Activated T-helper 1 cell treated with anti-CD3 and anti-CD28 coated beads, Interleukin-12 subunit alpha, Interleukin-12 subunit beta, Interleukin-2, Interleukin-4 antibody, amounts not matched to agents 30 ng/mL and 10 ng/mL and 1 ng/mL, durations not matched to agents 14 hours and 24 hours and 36 hours (primary cell): ENCODE results near the gene VAMP2. TPM values are rescaled to one million over a fixed set of nuclear protein-coding genes. Genes with fewer than 3 reads are reported as not detected.

Experiments
- DNase-seq: peaks from one replicate; pipeline ENCODE4 v3.0.0; 2021; ENCODE audit warnings: low spot score
- H3K27ac Mint-ChIP-seq: one replicate; pipeline ENCODE4 v1.8.0; 2021; ENCODE audit warnings: mild to moderate bottlenecking, mixed read lengths
- H3K27me3 Mint-ChIP-seq: one replicate; pipeline ENCODE4 v1.8.0; 2022; ENCODE audit warnings: mild to moderate bottlenecking, moderate library complexity, mixed read lengths; ENCODE audit not compliant: insufficient read depth
- H3K36me3 Mint-ChIP-seq: one replicate; pipeline ENCODE4 v1.8.0; 2021; ENCODE audit warnings: low read depth, mixed read lengths
- H3K4me1 Mint-ChIP-seq: one replicate; pipeline ENCODE4 v1.8.0; 2021; ENCODE audit warnings: low read depth, mixed read lengths
- H3K4me3 Mint-ChIP-seq: one replicate; pipeline ENCODE4 v1.8.0; 2021; ENCODE audit warnings: mild to moderate bottlenecking, moderate library complexity, mixed read lengths
- H3K9me3 Mint-ChIP-seq: one replicate; pipeline ENCODE4 v1.8.0; 2021; ENCODE audit warnings: mixed read lengths
- intact Hi-C: fragments of 100-400 bp; cut with micrococcal nuclease; formaldehyde crosslinking; loops from one replicate; pipeline ENCODE4 v1.15.1; 2024
- total RNA-seq: library from RNA; stranded (reverse); gene quantifications from 2 replicates; pipeline ENCODE4 v1.2.3, GENCODE V29; 2022

The VAMP2 gene
- total RNA-seq, 1 donor from 2014 or later, result 55.9 TPM

DNA sequence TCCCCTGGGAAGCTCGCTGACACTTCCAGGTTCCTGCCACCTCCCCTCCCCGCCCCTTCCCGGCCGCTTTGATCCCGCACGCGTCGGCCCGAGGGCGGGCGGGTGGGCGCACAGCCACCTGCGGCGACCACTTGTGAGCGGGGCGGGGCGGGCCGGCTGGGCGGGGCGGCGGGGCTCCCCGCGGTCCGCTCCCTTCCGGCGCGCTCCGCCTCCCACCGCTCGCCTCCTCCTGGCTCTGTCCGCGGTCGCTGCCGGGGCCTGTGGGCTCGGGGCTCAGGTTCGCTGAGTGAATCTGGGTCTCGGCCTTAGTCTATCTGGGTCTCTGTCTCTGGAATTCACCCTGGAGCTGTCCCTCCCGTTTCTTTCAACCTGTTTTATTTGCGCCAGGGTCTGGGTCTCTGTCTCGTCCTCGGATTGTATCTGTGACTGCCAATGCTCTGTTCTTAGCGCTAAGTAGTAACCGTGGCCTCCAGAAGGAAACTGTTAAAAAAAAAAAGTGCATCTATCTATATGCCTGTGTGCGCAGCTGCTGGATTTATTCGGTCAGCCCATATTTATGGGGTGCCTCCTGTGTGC is 36.2 kb downstream of the VAMP2 start:
- peak; percentile 47 for DNase-seq
- Mint-ChIP-seq H3K4me1 (peaks cover 40% of the 10 kb centered on the region), H3K27ac (peak overlapping the region; percentile 97), H3K4me3 (peak overlapping the region; percentile 91), H3K27me3 (peaks cover 51% of the 10 kb centered on the region), H3K9me3 (no peaks in the 10 kb centered on the region), H3K36me3 (peaks cover 5% of the 10 kb centered on the region)
- intact Hi-C loops, result loop anchor here (1.0 to 10.0 kb wide), 4 partner anchors 12 to 618 kb away; partner anchors contain the start of gene CCDC42

DNA sequence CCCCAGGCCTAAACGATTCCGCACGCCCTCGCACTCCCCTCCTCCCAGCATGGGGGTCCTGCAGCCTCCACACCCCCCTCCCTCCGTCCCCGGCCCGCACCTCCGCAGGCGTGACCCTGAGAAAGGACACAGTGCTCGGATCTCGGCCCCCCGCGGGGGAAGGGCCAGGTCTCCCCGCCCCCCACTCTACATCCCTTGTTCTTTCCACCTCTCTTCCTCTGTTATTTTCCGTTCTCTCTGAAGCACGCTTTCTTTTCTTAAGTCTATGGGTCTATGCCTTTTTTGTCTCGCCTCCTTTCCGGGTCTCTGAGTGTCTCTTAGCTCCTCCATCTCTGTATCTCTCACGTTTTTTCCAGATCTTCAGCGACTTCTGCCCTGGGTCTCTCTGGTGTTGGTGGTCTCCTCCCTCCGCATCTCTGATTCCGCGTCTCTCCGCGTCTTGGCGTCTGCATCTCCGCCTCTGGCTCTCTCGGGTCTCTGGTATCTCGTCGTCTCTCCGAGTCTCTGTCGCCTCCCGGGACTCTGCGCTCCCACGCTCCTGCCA is 36.7 kb downstream of the VAMP2 start:
- Mint-ChIP-seq H3K27me3 (peaks cover 49% of the 10 kb centered on the region), H3K4me1 (peaks cover 42% of the 10 kb centered on the region), H3K4me3 (peak overlapping the region; percentile 91), H3K36me3 (peaks cover 5% of the 10 kb centered on the region), H3K9me3 (no peaks in the 10 kb centered on the region), H3K27ac (peak overlapping the region; percentile 97)
- intact Hi-C loops, result loop anchor here (1.0 to 10.0 kb wide), 7 partner anchors 12 to 619 kb away; partner anchors contain the start of gene CCDC42
- DNase-seq, result no peak

DNA sequence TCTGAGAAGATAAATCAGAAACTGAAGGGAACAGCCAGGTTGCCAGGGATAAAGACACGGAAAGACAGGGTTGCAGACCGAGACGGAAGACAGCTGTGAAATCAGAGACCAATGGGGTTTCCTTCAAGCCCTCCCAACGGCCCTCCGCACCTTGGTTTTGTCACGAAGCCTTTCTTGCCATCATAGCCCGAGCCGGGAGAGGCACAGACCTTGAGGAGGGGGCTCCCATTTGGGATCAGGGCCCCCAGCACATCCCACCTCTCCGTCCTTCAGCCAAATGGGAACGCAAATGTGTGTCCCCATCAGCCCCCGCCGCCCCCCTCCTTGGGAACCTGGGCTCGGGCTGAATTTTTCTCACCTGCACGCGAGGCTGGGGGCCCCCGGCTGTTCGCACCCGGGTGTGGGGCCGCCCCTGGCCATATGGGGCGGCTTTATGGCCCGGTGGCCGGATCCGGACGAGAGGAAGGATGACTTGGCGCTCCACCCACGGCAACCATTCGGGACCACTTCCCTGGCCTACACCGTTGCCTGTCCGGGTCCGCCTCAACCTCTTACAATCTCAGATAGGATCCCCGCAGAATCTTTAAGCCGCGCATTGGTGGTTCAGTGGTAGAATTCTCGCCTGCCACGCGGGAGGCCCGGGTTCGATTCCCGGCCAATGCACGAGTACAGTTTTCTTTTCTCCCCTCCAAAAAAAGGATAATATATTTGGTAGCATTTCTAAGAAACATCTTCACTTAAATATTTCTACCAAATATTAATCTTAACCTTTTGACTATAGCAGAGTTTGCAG is 37.4 kb downstream of the VAMP2 start:
- peak; percentile 79 for DNase-seq
- intact Hi-C loops, result loop anchor here (1.0 to 10.0 kb wide), 4 partner anchors 48 to 619 kb away; partner anchors contain the start of gene CCDC42
- H3K9me3 Mint-ChIP-seq, result no peaks in the 10 kb centered on the region
- peaks cover 5% of the 10 kb centered on the region for H3K36me3 Mint-ChIP-seq
- peak overlapping the region; percentile 97 for H3K27ac Mint-ChIP-seq
- H3K27me3 Mint-ChIP-seq, result peaks cover 52% of the 10 kb centered on the region
- H3K4me3 Mint-ChIP-seq, result peak overlapping the region; percentile 91
- H3K4me1 Mint-ChIP-seq, result peaks cover 49% of the 10 kb centered on the region

DNA sequence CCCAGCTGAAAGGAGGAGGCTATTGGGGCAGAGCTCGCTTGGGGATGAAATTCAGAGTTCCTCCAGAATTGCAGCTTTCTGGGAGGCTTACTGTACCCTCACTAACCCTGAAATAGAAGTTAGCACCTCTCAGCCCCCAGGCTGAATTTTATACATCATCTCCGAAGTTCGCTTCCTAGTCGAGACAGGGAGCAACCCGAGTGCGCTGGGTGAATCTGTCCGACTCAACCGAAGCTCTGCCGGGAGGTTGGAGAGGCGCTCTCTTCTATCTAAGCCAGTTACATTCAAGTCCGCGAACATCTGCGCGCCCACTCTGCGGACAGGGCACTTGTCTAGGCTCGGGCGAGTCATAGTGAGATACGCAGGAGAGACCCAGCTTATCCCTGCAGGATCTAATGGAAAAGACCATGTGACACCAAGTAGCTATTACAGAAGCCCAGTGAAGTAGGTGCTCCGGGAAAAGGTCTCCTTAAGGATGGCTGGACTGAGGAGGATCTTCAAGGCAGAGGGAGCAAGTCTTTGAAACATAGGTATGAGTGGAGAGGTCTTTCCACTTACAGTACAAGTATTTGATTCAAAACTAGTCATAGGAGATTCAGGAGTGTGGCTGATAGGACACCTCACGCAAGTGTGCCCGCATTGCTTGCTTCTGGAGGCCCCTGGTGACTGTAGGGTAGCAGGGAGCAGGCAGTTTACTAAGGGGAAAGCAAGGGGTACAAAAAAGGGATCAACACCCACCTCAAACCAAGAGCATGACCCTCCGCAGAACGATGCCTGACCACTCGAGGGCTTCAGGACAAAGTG is 38.2 kb downstream of the VAMP2 start:
- Mint-ChIP-seq H3K4me3 (peak overlapping the region; percentile 91), H3K4me1 (peaks cover 57% of the 10 kb centered on the region), H3K27me3 (peaks cover 47% of the 10 kb centered on the region), H3K9me3 (no peaks in the 10 kb centered on the region), H3K27ac (peak overlapping the region; percentile 97), H3K36me3 (peaks cover 5% of the 10 kb centered on the region)
- intact Hi-C loops, result loop anchor here (1.0 to 10.0 kb wide), 5 partner anchors 49 to 620 kb away; partner anchors contain the start of gene CCDC42
- DNase-seq, result no peak

DNA sequence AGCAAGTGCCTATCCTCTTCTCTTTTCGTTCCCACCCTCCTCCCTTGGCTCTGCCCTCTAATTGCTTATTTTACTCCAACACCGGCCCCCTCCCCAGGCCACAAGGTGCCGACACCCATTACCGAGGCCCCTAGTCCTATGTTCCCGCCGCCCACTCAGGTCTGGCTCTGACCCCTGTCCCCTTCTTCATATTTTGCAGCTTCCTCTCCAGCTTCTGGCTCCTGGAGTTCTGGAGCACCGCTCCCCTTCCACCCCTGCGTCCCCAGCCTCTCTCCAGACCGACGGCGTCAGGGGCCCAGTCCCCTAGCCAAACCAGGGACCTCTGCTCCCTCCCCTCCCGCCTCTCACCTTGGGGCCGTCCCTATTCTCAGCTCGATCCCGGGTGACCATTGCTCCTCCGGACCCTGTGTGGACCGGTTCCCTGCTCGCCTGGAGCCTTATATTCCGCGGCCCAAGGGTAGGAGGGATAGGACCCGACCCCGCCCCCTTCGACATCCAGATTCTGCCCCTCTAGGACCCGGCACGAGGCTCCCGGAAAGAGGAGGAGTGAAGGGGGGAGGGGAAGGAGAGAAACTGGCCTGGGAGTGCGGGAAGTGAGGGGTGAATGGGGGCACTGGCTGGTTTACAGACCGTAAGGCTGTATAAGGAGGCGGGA is 38.9 kb downstream of the VAMP2 start, which contains the start of gene HES7:
Gene HES7, minus strand, starts transcription at position 412 of the 655 bp plus-strand sequence. Its CDS starts 22 bp downstream, at position 390.
- no peak for DNase-seq
- peak within 1 kb of the TSS; percentile 91 for H3K4me3 Mint-ChIP-seq
- H3K27ac Mint-ChIP-seq, result peak within 1 kb of the TSS; percentile 97
- H3K9me3 Mint-ChIP-seq, result no peaks in the 10 kb centered on the region
- H3K4me1 Mint-ChIP-seq, result peaks cover 63% of the 10 kb centered on the region
- H3K36me3 Mint-ChIP-seq, result peaks cover 5% of the 10 kb centered on the region
- intact Hi-C loops, result loop anchor here (2.0 to 10.0 kb wide), 3 partner anchors 177 to 621 kb away; partner anchors contain the start of gene CCDC42
- peaks cover 50% of the 10 kb centered on the region for H3K27me3 Mint-ChIP-seq

DNA sequence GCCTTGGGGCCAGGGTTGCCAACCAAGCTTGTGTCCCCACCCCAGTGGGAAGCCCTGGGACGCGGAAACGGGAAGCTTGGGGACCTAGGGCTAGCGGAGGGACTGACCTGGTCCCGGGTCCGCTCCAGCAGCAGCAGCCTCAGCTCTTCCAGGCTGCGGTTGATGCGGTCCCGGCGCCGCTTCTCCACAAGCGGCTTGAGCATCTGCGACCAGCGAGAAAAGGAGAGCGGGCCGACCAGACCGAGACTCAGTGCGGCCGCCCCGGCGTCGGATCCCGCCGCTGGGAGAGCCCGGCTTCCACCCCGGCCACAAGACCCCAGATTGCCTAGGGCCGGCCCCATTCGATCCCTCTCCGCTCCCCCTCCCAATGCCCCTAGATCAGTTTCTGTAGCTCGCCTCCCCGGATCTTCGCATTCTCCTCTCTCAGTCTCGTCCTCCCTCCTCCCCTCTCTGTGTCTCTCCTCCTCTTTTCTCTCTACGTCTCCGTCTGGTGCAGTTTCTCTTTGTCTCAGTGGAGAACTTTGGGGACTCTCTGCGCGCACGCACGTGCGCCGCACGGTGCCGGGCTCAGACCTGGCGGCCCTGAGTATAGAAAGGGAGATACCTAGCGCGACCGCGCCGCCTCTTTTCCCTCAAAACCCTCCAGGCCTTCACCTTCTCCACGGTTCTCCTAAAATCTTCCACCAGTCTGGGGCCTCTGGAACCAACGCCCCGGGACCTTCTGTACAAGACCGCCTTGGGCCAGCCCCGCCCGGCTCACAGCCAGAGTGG is 39.6 kb downstream of the VAMP2 start:
- peak; percentile 33 for DNase-seq
- Mint-ChIP-seq H3K36me3 (peaks cover 5% of the 10 kb centered on the region), H3K4me3 (peak overlapping the region; percentile 91)

DNA sequence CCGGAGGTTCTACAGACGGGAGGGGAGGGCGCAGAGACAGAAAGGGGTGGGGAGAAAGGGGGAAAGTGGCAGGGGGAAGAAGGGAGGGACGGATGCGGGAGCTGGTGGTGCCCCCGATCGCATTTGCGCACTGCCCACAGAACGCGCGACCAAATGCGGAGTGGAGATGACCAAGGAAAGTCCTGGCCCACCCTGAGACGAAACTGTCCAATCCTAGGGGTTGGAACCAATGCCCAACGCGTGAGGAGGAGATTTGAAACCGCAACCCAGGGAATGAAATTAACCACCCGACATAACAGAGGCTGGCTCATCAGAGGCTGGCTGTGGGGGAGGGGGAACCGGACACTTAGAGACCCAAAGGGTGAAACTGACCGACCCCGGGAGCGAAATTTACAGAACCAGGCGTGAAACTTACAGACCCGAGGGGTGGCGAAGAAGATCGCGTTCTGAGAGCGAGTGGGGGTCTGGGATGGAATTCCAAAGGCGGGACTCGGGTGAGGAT is 40.3 kb downstream of the VAMP2 start:
- H3K4me1 Mint-ChIP-seq, result peaks cover 76% of the 10 kb centered on the region
- peaks cover 58% of the 10 kb centered on the region for H3K27me3 Mint-ChIP-seq
- peak overlapping the region; percentile 91 for H3K4me3 Mint-ChIP-seq
- H3K9me3 Mint-ChIP-seq, result no peaks in the 10 kb centered on the region
- peaks cover 5% of the 10 kb centered on the region for H3K36me3 Mint-ChIP-seq
- no peak for DNase-seq
- no peak overlapping the region for H3K27ac Mint-ChIP-seq
- intact Hi-C loops, result loop anchor here (5.0 to 10.0 kb wide), 2 partner anchors 280 to 622 kb away; partner anchors contain the start of gene CCDC42

More for the DNA sequence above, 39.6 kb downstream of the VAMP2 start:
- H3K27ac Mint-ChIP-seq, result peak overlapping the region; percentile 73
- no peaks in the 10 kb centered on the region for H3K9me3 Mint-ChIP-seq
- peaks cover 54% of the 10 kb centered on the region for H3K27me3 Mint-ChIP-seq
- intact Hi-C loops, result loop anchor here (5.0 to 10.0 kb wide), 2 partner anchors 281 to 622 kb away; partner anchors contain the start of gene CCDC42
- peaks cover 70% of the 10 kb centered on the region for H3K4me1 Mint-ChIP-seq

DNA sequence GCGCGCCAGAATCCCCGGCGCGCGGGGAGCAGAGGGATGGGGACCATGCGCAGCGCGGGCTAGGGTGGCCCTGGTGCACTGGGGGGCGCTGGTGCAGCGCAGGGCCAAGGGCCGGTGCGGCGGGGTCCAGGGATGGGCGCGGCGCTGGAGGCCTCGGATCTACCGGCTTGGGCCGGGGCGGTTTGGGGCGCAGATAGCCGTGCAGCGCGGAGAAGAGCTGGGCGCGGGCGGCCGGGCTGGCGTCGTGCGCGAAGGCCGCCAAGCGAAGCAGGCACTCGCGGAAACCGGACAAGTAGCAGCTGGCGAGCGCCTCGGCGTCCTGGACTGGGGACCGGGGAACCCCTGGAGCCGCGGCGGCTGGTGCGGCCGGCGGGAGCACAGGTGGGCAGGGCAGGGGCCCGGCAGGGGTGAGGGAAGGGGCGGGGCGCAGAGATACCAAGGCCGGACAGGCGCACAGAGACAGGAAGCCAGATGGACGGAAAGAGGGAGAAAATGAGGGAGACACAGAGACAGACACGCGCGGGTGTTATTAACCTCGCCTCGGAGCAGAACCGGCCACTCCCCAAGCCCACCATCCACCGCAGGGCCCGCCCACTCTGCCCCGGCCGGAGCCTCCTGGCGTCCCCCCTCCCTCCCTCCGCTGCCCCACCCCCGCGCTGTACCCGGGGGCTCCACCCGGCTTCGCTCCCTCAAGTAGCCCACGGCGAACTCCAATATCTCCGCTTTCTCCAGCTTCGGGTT is 40.9 kb downstream of the VAMP2 start:
- Mint-ChIP-seq H3K4me3 (peak overlapping the region; percentile 91), H3K27me3 (peaks cover 56% of the 10 kb centered on the region), H3K9me3 (no peaks in the 10 kb centered on the region), H3K36me3 (peaks cover 5% of the 10 kb centered on the region), H3K27ac (no peak overlapping the region), H3K4me1 (peaks cover 71% of the 10 kb centered on the region)
- DNase-seq, result peak; percentile 40
- intact Hi-C loops, result loop anchor here (2.0 to 10.0 kb wide), 3 partner anchors 173 to 623 kb away; partner anchors contain the start of genes CCDC42 and SLC25A35

DNA sequence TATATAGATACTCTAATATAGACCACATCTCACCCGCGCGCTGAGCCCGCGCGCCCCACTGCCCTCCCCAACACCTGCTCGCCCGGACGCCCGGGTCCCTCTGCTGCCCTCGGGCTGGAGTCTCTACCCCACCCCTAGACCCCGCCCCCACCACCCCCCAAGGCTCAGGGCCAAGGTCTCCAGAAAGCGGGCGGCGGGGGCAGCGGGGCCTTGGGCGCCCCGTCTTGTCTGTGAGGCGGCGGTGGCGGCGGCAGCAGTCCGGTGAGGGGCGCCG is 41.4 kb downstream of the VAMP2 start:
- intact Hi-C loops, result loop anchor here (2.0 to 10.0 kb wide), 3 partner anchors 173 to 623 kb away; partner anchors contain the start of genes CCDC42 and SLC25A35
- DNase-seq, result no peak
- Mint-ChIP-seq H3K9me3 (no peaks in the 10 kb centered on the region), H3K4me1 (peaks cover 66% of the 10 kb centered on the region), H3K4me3 (peak overlapping the region; percentile 90), H3K27me3 (peaks cover 59% of the 10 kb centered on the region), H3K36me3 (peaks cover 5% of the 10 kb centered on the region), H3K27ac (no peak overlapping the region)

DNA sequence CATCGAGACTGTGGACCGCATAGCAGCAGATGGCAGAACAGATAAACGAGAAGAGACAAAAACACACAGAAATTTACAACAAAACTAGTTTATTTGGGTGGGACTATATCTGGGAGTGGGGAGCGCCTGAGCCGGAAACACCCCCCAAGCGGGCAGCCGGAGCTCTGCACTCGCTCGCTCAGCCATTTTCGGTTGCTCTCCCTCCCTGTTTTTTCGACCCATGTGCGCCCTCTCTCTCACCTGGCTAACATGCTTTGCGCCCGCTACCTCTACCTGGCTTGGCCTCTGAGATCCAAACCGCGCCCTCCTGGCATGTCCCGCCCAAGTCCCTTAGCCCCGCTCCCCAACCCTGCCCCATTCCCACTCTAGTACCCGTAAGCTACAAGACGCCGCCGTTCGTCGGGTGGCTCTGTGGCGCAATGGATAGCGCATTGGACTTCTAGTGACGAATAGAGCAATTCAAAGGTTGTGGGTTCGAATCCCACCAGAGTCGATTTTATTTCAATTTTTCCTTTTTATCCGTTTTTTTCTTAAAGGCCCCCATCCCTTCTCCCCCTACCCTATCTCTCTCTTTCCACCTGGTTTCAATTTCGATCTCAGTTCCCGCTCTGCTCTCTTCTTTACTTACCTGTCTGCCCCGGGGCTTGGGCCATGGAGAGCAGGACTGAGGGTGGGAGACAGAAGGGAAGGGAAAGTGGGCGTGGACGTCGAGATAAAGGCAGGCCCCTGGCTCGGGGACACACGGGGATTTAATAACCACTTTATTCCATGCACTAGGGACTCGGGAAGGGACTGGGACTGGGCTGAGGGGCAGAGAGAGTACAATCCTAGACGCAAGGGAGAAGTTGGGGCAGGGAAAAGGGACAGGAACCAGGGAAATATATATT is 42.0 kb downstream of the VAMP2 start:
- intact Hi-C loops, result loop anchor here (1.0 to 10.0 kb wide), 7 partner anchors 36 to 624 kb away; partner anchors contain the start of genes CCDC42, CNTROB, NAA38 and SLC25A35
- DNase-seq, result peak; percentile 64
- Mint-ChIP-seq H3K4me1 (peaks cover 61% of the 10 kb centered on the region), H3K27ac (peak overlapping the region; percentile 97), H3K4me3 (peak overlapping the region; percentile 90), H3K36me3 (peaks cover 5% of the 10 kb centered on the region), H3K9me3 (no peaks in the 10 kb centered on the region), H3K27me3 (peaks cover 61% of the 10 kb centered on the region)
